Mesendoderm (in vitro differentiated cells): ENCODE measurements around the gene SMYD2.

Experiments
- DNase-seq: peaks from one replicate; pipeline ENCODE4 v3.0.0; 2013
- H2AK5ac ChIP-seq: 2 replicates; pipeline ENCODE4 v1.6.1; 2013; ENCODE audit warnings: low read length, inconsistent platforms
- H2BK120ac ChIP-seq: 2 replicates; pipeline ENCODE4 v1.6.1; 2013; ENCODE audit warnings: low read depth, mild to moderate bottlenecking, low read length, moderate library complexity, mixed read lengths
- H2BK15ac ChIP-seq: replicated peaks from 2 replicates; pipeline ENCODE4 v1.6.1; 2013; ENCODE audit warnings: low read depth, mild to moderate bottlenecking, moderate library complexity
- H2BK5ac ChIP-seq: 2 replicates; pipeline ENCODE4 v1.6.1; 2013; ENCODE audit warnings: low read length, inconsistent platforms
- H3K18ac ChIP-seq: 2 replicates; pipeline ENCODE4 v1.6.1; 2013; ENCODE audit warnings: mild to moderate bottlenecking, low read length, mixed read lengths
- H3K23ac ChIP-seq: one replicate; pipeline ENCODE4 v1.6.1; 2013; ENCODE audit warnings: low read length
- H3K27ac ChIP-seq: 2 replicates; pipeline ENCODE4 v1.5.1; 2013; ENCODE audit warnings: low read depth, mild to moderate bottlenecking, inconsistent platforms, low read length, moderate library complexity
- H3K27me3 ChIP-seq: 2 replicates; pipeline ENCODE4 v1.6.1; 2013; ENCODE audit warnings: low read length, control low read depth, mild to moderate bottlenecking, inconsistent platforms; ENCODE audit not compliant: insufficient read depth, poor library complexity
- H3K36me3 ChIP-seq: 2 replicates; pipeline ENCODE4 v1.6.1; 2013; ENCODE audit warnings: low read length, inconsistent platforms; ENCODE audit not compliant: control insufficient read depth, insufficient read depth
- H3K4ac ChIP-seq: one replicate; pipeline ENCODE4 v1.6.1; 2013; ENCODE audit warnings: low read depth, mild to moderate bottlenecking, low read length, moderate library complexity
- H3K4me1 ChIP-seq: 2 replicates; pipeline ENCODE4 v1.6.1; 2013; ENCODE audit warnings: low read depth, low read length, inconsistent platforms; ENCODE audit not compliant: control insufficient read depth
- H3K4me2 ChIP-seq: 2 replicates; pipeline ENCODE4 v1.6.1; 2013; ENCODE audit warnings: low read length
- H3K4me3 ChIP-seq: 2 replicates; pipeline ENCODE4 v1.5.1; 2013; ENCODE audit warnings: mild to moderate bottlenecking, low read length
- H3K56ac ChIP-seq: one replicate; pipeline ENCODE4 v1.6.1; 2013; ENCODE audit warnings: low read length
- H3K79me1 ChIP-seq: 2 replicates; pipeline ENCODE4 v1.6.1; 2013; ENCODE audit warnings: low read length, inconsistent platforms
- H3K79me2 ChIP-seq: 2 replicates; pipeline ENCODE4 v1.6.1; 2013; ENCODE audit warnings: mild to moderate bottlenecking, low read length; ENCODE audit not compliant: control insufficient read depth, insufficient read depth
- H3K9ac ChIP-seq: 2 replicates; pipeline ENCODE4 v1.6.1; 2013; ENCODE audit warnings: low read length, inconsistent platforms
- H4K5ac ChIP-seq: one replicate; pipeline ENCODE4 v1.6.1; 2013; ENCODE audit warnings: low read length
- H4K8ac ChIP-seq: one replicate; pipeline ENCODE4 v1.6.1; 2013; ENCODE audit warnings: low read depth, mild to moderate bottlenecking, control low read depth, low read length, moderate library complexity
- WGBS: extraction: QIAGEN DNeasy Blood & Tissue Kit; methylation state at CpG from one replicate; pipeline ENCODE4 v1.1.7; 2013; ENCODE audit warnings: low lambda C conversion rate, missing lambda C conversion rate; ENCODE audit not compliant: insufficient coverage; ENCODE audit errors: extremely low coverage; 5-methylcytosine and 5-hydroxymethylcytosine counted together

Gene SMYD2

GRCh38 chr1:214264976-214265375 lies 16.0 kb upstream of the SMYD2 start:
- no peaks in the 10 kb centered on the region for H3K27me3 ChIP-seq
- no peak overlapping the region for H2BK5ac ChIP-seq
- H3K4me2 ChIP-seq = no peak overlapping the region
- no peak overlapping the region for H2BK15ac ChIP-seq
- no peak overlapping the region for H3K4ac ChIP-seq
- H3K56ac ChIP-seq = no peak overlapping the region
- H3K18ac ChIP-seq = no peak overlapping the region
- no peak overlapping the region for H3K9ac ChIP-seq
- peaks cover 1% of the 10 kb centered on the region for H3K4me1 ChIP-seq
- DNase-seq = no peak
- no peak overlapping the region for H4K5ac ChIP-seq
- no peak overlapping the region for H3K4me3 ChIP-seq
- H3K79me2 ChIP-seq = no peaks in the 10 kb centered on the region
- H2BK120ac ChIP-seq = no peak overlapping the region
- H3K79me1 ChIP-seq = no peaks in the 10 kb centered on the region
- no peaks in the 10 kb centered on the region for H3K36me3 ChIP-seq
- WGBS = no CpG with 5 or more reads among the region's 3 CpGs
- no peak overlapping the region for H3K27ac ChIP-seq
- no peak overlapping the region for H4K8ac ChIP-seq
- H3K23ac ChIP-seq = no peak overlapping the region
- no peak overlapping the region for H2AK5ac ChIP-seq

DNA sequence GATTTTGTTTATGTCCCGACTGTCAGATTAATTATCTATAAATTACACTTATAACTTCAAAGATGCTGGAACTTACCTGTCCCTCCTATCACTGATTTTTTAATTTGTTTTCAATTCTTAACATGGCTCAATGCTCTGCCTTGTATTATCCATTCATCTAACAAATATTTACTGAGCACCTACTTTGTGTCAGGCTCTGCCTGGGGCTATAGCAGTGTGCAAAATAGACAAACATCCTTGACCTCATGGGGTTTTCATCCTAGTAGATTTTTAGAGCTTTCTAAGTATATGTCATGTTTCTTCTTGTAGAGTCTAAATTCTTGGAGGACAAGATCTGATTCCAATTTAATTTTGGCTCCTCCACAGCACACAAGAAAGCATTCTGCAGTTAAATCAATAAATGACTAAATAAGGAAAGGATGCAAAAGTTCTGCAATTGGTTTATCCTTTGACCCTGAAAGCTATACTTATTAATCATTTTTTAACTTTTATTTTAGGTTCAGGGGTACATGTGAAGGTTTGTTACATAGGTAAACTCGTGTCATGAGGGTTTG lies 10.8 kb upstream of the SMYD2 start:
- WGBS = no CpG with 5 or more reads among the region's 2 CpGs
- no peak overlapping the region for H3K4me3 ChIP-seq

GRCh38 chr1:214271174-214271858 lies 9.6 kb upstream of the SMYD2 start:
- no peak overlapping the region for H2BK5ac ChIP-seq
- DNase-seq = peak; percentile 79

More for the DNA sequence above, 10.8 kb upstream of the SMYD2 start:
- no peaks in the 10 kb centered on the region for H3K27me3 ChIP-seq
- H3K4me1 ChIP-seq = peaks cover 2% of the 10 kb centered on the region
- H4K5ac ChIP-seq = no peak overlapping the region
- H4K8ac ChIP-seq = no peak overlapping the region
- H2BK5ac ChIP-seq = no peak overlapping the region
- no peak overlapping the region for H2AK5ac ChIP-seq
- no peak overlapping the region for H3K4me2 ChIP-seq
- H3K9ac ChIP-seq = no peak overlapping the region
- H3K4ac ChIP-seq = no peak overlapping the region
- no peak overlapping the region for H3K56ac ChIP-seq
- no peaks in the 10 kb centered on the region for H3K79me2 ChIP-seq
- no peak overlapping the region for H2BK15ac ChIP-seq
- H3K18ac ChIP-seq = no peak overlapping the region
- H3K79me1 ChIP-seq = no peaks in the 10 kb centered on the region
- no peak overlapping the region for H3K23ac ChIP-seq
- no peaks in the 10 kb centered on the region for H3K36me3 ChIP-seq
- DNase-seq = no peak
- H2BK120ac ChIP-seq = no peak overlapping the region
- H3K27ac ChIP-seq = no peak overlapping the region

DNA sequence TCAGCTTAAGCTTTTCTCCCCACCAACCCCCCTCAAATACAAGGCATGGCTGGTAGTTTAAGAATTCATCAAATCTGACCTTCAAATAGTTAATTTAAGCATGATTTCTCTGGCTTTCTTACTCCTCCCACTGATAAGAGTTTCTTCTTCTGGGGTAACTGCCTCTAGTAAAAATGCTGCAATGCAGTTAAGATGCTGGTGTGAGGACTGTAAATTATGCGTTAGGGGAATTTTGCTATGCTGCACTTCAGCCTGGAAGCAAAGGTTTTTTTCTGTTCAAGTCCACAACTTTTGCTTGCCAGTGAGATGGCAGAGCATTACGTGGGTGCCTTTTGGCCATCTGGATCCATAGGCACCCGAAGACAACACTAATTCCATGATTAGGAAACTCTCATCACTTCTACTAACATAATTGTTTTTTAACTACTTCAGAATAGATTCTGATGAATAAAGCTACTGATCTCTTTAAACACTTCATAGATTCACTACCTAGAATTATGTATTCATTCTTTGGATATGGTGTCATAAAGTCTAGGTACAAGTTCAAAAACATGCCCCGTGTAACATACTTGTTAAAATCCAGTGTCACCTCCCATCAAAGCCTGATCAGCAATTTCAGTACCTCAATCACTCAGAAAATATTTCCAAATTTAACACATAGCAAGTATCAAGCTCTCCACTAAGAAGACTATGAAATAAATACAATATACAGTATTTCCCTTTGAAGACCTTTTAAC lies 8.8 kb upstream of the SMYD2 start:
- H2BK5ac ChIP-seq = no peak overlapping the region

More at GRCh38 chr1:214271174-214271858, 9.6 kb upstream of the SMYD2 start:
- Histone ChIP-seq H3K79me1 (no peaks in the 10 kb centered on the region), H2BK15ac (no peak overlapping the region), H4K8ac (no peak overlapping the region), H3K4me3 (no peak overlapping the region), H2BK120ac (no peak overlapping the region), H2AK5ac (no peak overlapping the region), H3K18ac (no peak overlapping the region), H4K5ac (no peak overlapping the region), H3K4me2 (no peak overlapping the region), H3K27me3 (no peaks in the 10 kb centered on the region), H3K4me1 (peaks cover 2% of the 10 kb centered on the region), H3K36me3 (no peaks in the 10 kb centered on the region), H3K56ac (no peak overlapping the region), H3K23ac (no peak overlapping the region), H3K4ac (no peak overlapping the region), H3K27ac (no peak overlapping the region), H3K79me2 (no peaks in the 10 kb centered on the region), H3K9ac (no peak overlapping the region)
- no CpG with 5 or more reads among the region's 3 CpGs for WGBS

GRCh38 chr1:214272964-214273533 lies 7.9 kb upstream of the SMYD2 start:
- no peaks in the 10 kb centered on the region for H3K27me3 ChIP-seq
- no peak for DNase-seq
- no peaks in the 10 kb centered on the region for H3K79me1 ChIP-seq
- no peak overlapping the region for H3K27ac ChIP-seq
- no peak overlapping the region for H2BK120ac ChIP-seq
- no peak overlapping the region for H4K5ac ChIP-seq
- H3K4ac ChIP-seq = no peak overlapping the region
- H3K4me1 ChIP-seq = peaks cover 2% of the 10 kb centered on the region
- no peak overlapping the region for H3K23ac ChIP-seq
- no peak overlapping the region for H3K18ac ChIP-seq
- H2BK15ac ChIP-seq = no peak overlapping the region
- H4K8ac ChIP-seq = no peak overlapping the region
- H3K4me2 ChIP-seq = no peak overlapping the region
- H2BK5ac ChIP-seq = no peak overlapping the region
- no peak overlapping the region for H3K4me3 ChIP-seq
- no peak overlapping the region for H3K9ac ChIP-seq
- no peak overlapping the region for H2AK5ac ChIP-seq
- H3K36me3 ChIP-seq = no peaks in the 10 kb centered on the region
- H3K79me2 ChIP-seq = no peaks in the 10 kb centered on the region
- WGBS = no CpG with 5 or more reads among the region's 2 CpGs
- no peak overlapping the region for H3K56ac ChIP-seq

More for the DNA sequence above, 8.8 kb upstream of the SMYD2 start:
- no peak overlapping the region for H3K56ac ChIP-seq
- H2BK120ac ChIP-seq = no peak overlapping the region
- no CpG with 5 or more reads among the region's 4 CpGs for WGBS
- H2AK5ac ChIP-seq = no peak overlapping the region
- H3K79me1 ChIP-seq = no peaks in the 10 kb centered on the region
- H3K4me2 ChIP-seq = no peak overlapping the region
- no peak overlapping the region for H3K9ac ChIP-seq
- no peak overlapping the region for H3K4ac ChIP-seq
- no peaks in the 10 kb centered on the region for H3K36me3 ChIP-seq
- H2BK15ac ChIP-seq = no peak overlapping the region
- H3K18ac ChIP-seq = no peak overlapping the region
- peak overlapping the region; percentile 52 for H4K5ac ChIP-seq
- no peak for DNase-seq
- H3K23ac ChIP-seq = no peak overlapping the region
- H3K27me3 ChIP-seq = no peaks in the 10 kb centered on the region
- H3K79me2 ChIP-seq = no peaks in the 10 kb centered on the region
- no peak overlapping the region for H3K27ac ChIP-seq
- no peak overlapping the region for H4K8ac ChIP-seq
- peaks cover 2% of the 10 kb centered on the region for H3K4me1 ChIP-seq
- H3K4me3 ChIP-seq = no peak overlapping the region
